Esophagus mucosa (tissue), 1 donor: ENCODE results near the gene LYSMD2. TPM values are rescaled to one million over a fixed set of nuclear protein-coding genes. Genes with fewer than 3 reads are reported as not detected.

Experiments
- total RNA-seq: library from RNA; stranded (reverse); gene quantifications from one replicate; pipeline ENCODE4 v1.2.4, GENCODE V29; 2023
- donor health status: DM: yes; HTN: yes; CAD: no.

Gene LYSMD2
- total RNA-seq, 1 donor from 2014 or later, result 6.1 TPM

Other genes starting within 250 kb of the LYSMD2 start
- 4.4 TPM for gene DMXL2, start 114.9 kb downstream of the LYSMD2 start, total RNA-seq
- gene SCG3, start 56.2 kb downstream of the LYSMD2 start, total RNA-seq, result not detected
- gene TMOD2, start 13.9 kb upstream of the LYSMD2 start, total RNA-seq, result 4.1 TPM
- gene TMOD3, start 92.0 kb upstream of the LYSMD2 start, total RNA-seq, result 83.5 TPM
- gene LEO1, start 234.1 kb upstream of the LYSMD2 start, total RNA-seq, result 16.8 TPM